ENCODE data around the gene RBM43. TPM values are rescaled to one million over a fixed set of nuclear protein-coding genes. Genes with fewer than 3 reads are reported as not detected.

Gene RBM43
- total RNA-seq, 1 experiment from 2014 or later = 1.8 TPM

DNA sequence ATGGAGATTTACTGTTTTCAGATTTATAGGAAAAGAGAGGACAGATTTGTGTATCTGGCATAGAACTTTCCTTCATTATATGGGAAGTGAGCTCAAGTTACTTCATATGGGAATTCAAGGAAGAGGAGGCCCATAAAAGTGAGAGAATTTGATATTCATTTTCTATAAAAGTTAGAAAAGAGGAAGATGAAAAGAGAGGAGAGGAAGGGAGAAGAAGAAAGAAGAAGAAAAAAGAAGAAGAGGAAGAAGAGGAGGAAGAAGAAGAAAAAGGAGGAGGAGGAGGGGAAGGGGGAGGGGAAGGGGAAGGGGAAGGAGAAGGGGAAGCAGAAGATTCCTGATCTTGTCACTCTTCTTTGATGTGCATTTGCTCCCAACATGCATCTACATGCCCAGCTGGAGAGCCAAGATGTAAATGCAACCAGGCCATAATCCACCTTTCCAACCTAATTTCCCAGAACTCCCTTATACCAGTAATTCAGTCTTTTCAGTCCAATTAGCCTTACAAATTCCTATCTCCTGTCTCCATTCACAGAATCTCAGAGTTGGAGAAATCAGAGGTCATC lies 43.5 kb upstream of the RBM43 start:
- no peak for DNase-seq
- Mint-ChIP-seq H3K4me1 (peaks cover 5 to 7% of the 10 kb centered on the region in 2 experiments), H3K36me3 (ENCODE audit: insufficient read depth in 1 of 3, low read depth in 3 of 3) (peaks cover 0 to 4% (median 2%) of the 10 kb centered on the region in 3 experiments; a peak in 3 of 7 replicates), H3K27ac (no peak overlapping the region), H3K4me3 (no peak overlapping the region), H3K9me3 (peaks cover 0 to 5% of the 10 kb centered on the region in 2 experiments; a peak in 3 of 5 replicates), H3K27me3 (ENCODE audit: low read depth) (peaks cover 2% of the 10 kb centered on the region; the same call in 1 of the 2 replicates)
- Histone ChIP-seq H2BK20ac (ENCODE audit: low read depth, low read length, poor library complexity, severe bottlenecking) (no peak overlapping the region), H3K27ac (ENCODE audit: insufficient read length, low read depth, low read length) (no peak overlapping the region), H3K4ac (ENCODE audit: low read depth, low read length) (no peak overlapping the region), H3K23ac (ENCODE audit: insufficient read length, low read depth, low read length) (no peak overlapping the region), H3K9me3 (ENCODE audit: control insufficient read depth, low read depth, low read length) (no peaks in the 10 kb centered on the region), H4K5ac (ENCODE audit: insufficient read length, low read depth, low read length) (no peak overlapping the region), H2BK12ac (ENCODE audit: insufficient read length, low read depth, low read length) (no peak overlapping the region), H3T11ph (ENCODE audit: low read length) (no peak overlapping the region), H2BK120ac (ENCODE audit: low read depth, low read length, poor library complexity, severe bottlenecking) (no peak overlapping the region), H3K79me2 (ENCODE audit: insufficient read depth, low read length) (no peaks in the 10 kb centered on the region), H2AK5ac (ENCODE audit: insufficient read length, low read length) (no peak overlapping the region), H3K56ac (ENCODE audit: insufficient read length, low read depth, low read length) (no peak overlapping the region), H3K27me3 (ENCODE audit: insufficient read depth, low read length) (no peaks in the 10 kb centered on the region), H3K9ac (ENCODE audit: extremely low read depth, insufficient read length, low read length) (no peak overlapping the region), H4K20me1 (ENCODE audit: control insufficient read depth, insufficient read depth, insufficient read length) (no peaks in the 10 kb centered on the region), H4K8ac (replicated peaks; ENCODE audit: insufficient read length, low read depth, low read length) (no peak overlapping the region), H3K79me1 (ENCODE audit: insufficient read depth, low read depth, low read length, poor library complexity, severe bottlenecking) (no peaks in the 10 kb centered on the region), H3K23me2 (ENCODE audit: insufficient read length, low read depth, low read length, poor library complexity, severe bottlenecking) (no peaks in the 10 kb centered on the region), H2BK15ac (ENCODE audit: low read depth, low read length) (no peak overlapping the region), H3K4me2 (ENCODE audit: insufficient read depth, insufficient read length, low read length) (no peak overlapping the region), H3K18ac (ENCODE audit: insufficient read length, low read depth, low read length) (no peak overlapping the region), H4K91ac (ENCODE audit: insufficient read length, low read depth, low read length) (no peak overlapping the region), H3K4me1 (ENCODE audit: insufficient read depth, low read length) (no peaks in the 10 kb centered on the region), H2BK5ac (ENCODE audit: insufficient read length, low read length) (no peak overlapping the region), H2AFZ (ENCODE audit: low read length) (no peak overlapping the region), H3K14ac (ENCODE audit: insufficient read depth, low read length) (no peak overlapping the region)
- TF ChIP-seq, protein P1, sequence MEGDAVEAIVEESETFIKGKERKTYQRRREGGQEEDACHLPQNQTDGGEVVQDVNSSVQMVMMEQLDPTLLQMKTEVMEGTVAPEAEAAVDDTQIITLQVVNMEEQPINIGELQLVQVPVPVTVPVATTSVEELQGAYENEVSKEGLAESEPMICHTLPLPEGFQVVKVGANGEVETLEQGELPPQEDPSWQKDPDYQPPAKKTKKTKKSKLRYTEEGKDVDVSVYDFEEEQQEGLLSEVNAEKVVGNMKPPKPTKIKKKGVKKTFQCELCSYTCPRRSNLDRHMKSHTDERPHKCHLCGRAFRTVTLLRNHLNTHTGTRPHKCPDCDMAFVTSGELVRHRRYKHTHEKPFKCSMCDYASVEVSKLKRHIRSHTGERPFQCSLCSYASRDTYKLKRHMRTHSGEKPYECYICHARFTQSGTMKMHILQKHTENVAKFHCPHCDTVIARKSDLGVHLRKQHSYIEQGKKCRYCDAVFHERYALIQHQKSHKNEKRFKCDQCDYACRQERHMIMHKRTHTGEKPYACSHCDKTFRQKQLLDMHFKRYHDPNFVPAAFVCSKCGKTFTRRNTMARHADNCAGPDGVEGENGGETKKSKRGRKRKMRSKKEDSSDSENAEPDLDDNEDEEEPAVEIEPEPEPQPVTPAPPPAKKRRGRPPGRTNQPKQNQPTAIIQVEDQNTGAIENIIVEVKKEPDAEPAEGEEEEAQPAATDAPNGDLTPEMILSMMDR (conservative IDR thresholded peaks at IDR 0.05) = no peak
